K562 (cell line): ENCODE results near the gene OTULIN. TPM values are rescaled to one million over a fixed set of nuclear protein-coding genes. Genes with fewer than 3 reads are reported as not detected.

ENCODE experiments used
- ATAC-seq: fragments of 200-7000 bp; cut with Tn5 transposase; 3 replicates; pipeline ENCODE4 v1.9.1; 2020; ENCODE audit warnings: moderate library complexity
- BruUV-seq: library from RNA; stranded (reverse); fragments of 400-500 nt; replicated peaks from 2 replicates; lab custom pipeline; 2021; lab: Mats Ljungman, UMichigan
- CTCF ChIA-PET: fragments of 300-600 bp; formaldehyde crosslinking; extraction: SDS; loops from one replicate; lab custom pipeline; 2021; ENCODE audit warnings: low intra/inter-chr PET ratio; lab: Yijun Ruan, JAX
- POLR2A ChIA-PET: fragments of 300-600, 350-650 bp; sonication (Branson Sonifier 250); formaldehyde crosslinking; extraction: SDS; loops from one replicate; lab custom pipeline; 2021; ENCODE audit warnings: antibody characterized with exemption, inconsistent platforms; lab: Yijun Ruan, JAX
- DNase-seq, 4 experiments: peaks; one replicate each; pipeline versions ENCODE4 v3.0.0 to v3.0.0-alpha.2; 2011 to 2018; ENCODE audit warnings: low spot score in 3 of 4, mixed read lengths in 3 of 4; ENCODE audit errors: extremely low read depth in 1 of 4
- FAIRE-seq: peaks from 2 replicates; lab custom pipeline; 2011; peaks lifted over from hg19 to GRCh38; lab: Jason Lieb, UNC
- H2AFZ ChIP-seq: 2 replicates; pipeline ENCODE4 v1.6.0; 2011; ENCODE audit warnings: low read depth, low read length, control low read depth, inconsistent platforms
- H3K27ac ChIP-seq: fragments of 200-600 bp; 3 replicates; pipeline ENCODE4 v1.8.0; 2011; ENCODE audit warnings: low read depth, mild to moderate bottlenecking, control low read depth, inconsistent platforms, low read length, moderate library complexity, mixed read lengths; ENCODE audit errors: extremely low read depth
- H3K27me3 ChIP-seq, 2 experiments: fragments of 300-600 bp in 1 of 2; 2 replicates in 1 of 2; 3 replicates in 1 of 2; pipeline versions ENCODE4 v1.6.0 to v1.8.0; 2011; ENCODE audit warnings: inconsistent platforms in 2 of 2, low read length in 2 of 2, mild to moderate bottlenecking in 1 of 2, mixed read lengths in 1 of 2, moderate library complexity in 1 of 2; ENCODE audit not compliant: control insufficient read depth in 2 of 2, insufficient read depth in 2 of 2
- H3K36me3 ChIP-seq: fragments of 300-600 bp; 3 replicates; pipeline ENCODE4 v1.8.0; 2011; ENCODE audit warnings: mild to moderate bottlenecking, low read length, inconsistent platforms; ENCODE audit not compliant: control insufficient read depth, insufficient read depth
- H3K4me1 ChIP-seq, 2 experiments: fragments of 200-600 bp in 1 of 2; replicated peaks in 1 of 2; 2 replicates in 1 of 2; 3 replicates in 1 of 2; pipeline versions ENCODE4 v1.5.1 to v1.8.0; 2011; ENCODE audit warnings: inconsistent platforms in 2 of 2, low read length in 2 of 2, mild to moderate bottlenecking in 1 of 2, mixed read lengths in 1 of 2, moderate library complexity in 1 of 2; ENCODE audit not compliant: control insufficient read depth in 2 of 2, insufficient read depth in 2 of 2
- H3K4me2 ChIP-seq: 2 replicates; pipeline ENCODE4 v1.6.1; 2011; ENCODE audit warnings: low read length, control low read depth, inconsistent platforms, mixed read lengths; ENCODE audit not compliant: insufficient read depth
- H3K4me3 ChIP-seq: fragments of 200-600 bp; sonication (generic), shearing (Covaris generic); 2 replicates; pipeline ENCODE4 v1.5.1; 2016; ENCODE audit warnings: control low read depth, inconsistent platforms
- H3K79me2 ChIP-seq: fragments of 200-600 bp; 3 replicates; pipeline ENCODE4 v1.8.0; 2011; ENCODE audit warnings: low read length, inconsistent platforms; ENCODE audit not compliant: control insufficient read depth, insufficient read depth
- H3K9ac ChIP-seq, 2 experiments: 2 replicates each; pipeline versions ENCODE4 v1.6.0 to v1.6.1; 2011; ENCODE audit warnings: low read depth in 2 of 2, low read length in 2 of 2, control low read depth in 1 of 2, inconsistent platforms in 1 of 2, mild to moderate bottlenecking in 1 of 2, mixed read lengths in 1 of 2; ENCODE audit not compliant: insufficient read depth in 1 of 2
- H3K9me1 ChIP-seq: one replicate; pipeline ENCODE4 v1.6.0; 2011; ENCODE audit warnings: inconsistent platforms, mild to moderate bottlenecking, low read length, moderate library complexity; ENCODE audit not compliant: control insufficient read depth, insufficient read depth
- H3K9me3 ChIP-seq: replicated peaks from 2 replicates; pipeline ENCODE4 v1.5.1; 2011; ENCODE audit warnings: low read depth, low read length, inconsistent platforms; ENCODE audit not compliant: control insufficient read depth, insufficient read depth
- H4K20me1 ChIP-seq: replicated peaks from 2 replicates; pipeline ENCODE4 v1.6.1; 2011; ENCODE audit warnings: low read length, inconsistent platforms, mixed read lengths; ENCODE audit not compliant: control insufficient read depth, insufficient read depth
- BDP1 ChIP-seq: IDR thresholded peaks from 3 replicates; pipeline ENCODE4 v1.6.1; 2011; ENCODE audit not compliant: insufficient read length, insufficient read depth
- CBX1 ChIP-seq: sonication (generic); IDR thresholded peaks from 2 replicates; pipeline ENCODE4 v1.6.1; 2016; ENCODE audit warnings: antibody characterized with exemption, low read depth, mild to moderate bottlenecking
- CHCHD3 ChIP-seq: fragments of 250-450 bp; sonication (Bioruptor Pico); IDR thresholded peaks from 2 replicates; pipeline ENCODE4 v2.1.2; 2022; ENCODE audit warnings: mild to moderate bottlenecking
- DIDO1 ChIP-seq: fragments of 450-650 bp; IDR thresholded peaks from 2 replicates; pipeline ENCODE4 v1.6.1; 2016; ENCODE audit warnings: low read depth, missing biosample characterization, missing genetic modification characterization
- HSF4 ChIP-seq: fragments of 250-450 bp; sonication (Bioruptor Pico); IDR thresholded peaks from 2 replicates; pipeline ENCODE4 v2.1.2; 2022; ENCODE audit warnings: mild to moderate bottlenecking, moderate library complexity, borderline replicate concordance
- RHOXF2B ChIP-seq: fragments of 250-450 bp; sonication (Bioruptor Pico); conservative IDR thresholded peaks from 2 replicates; pipeline ENCODE4 v1.5.1; 2021
- ZSCAN32 ChIP-seq: fragments of 450-650 bp; formaldehyde crosslinking; IDR thresholded peaks from 2 replicates; pipeline ENCODE4 v1.4.0; 2020; ENCODE audit warnings: mild to moderate bottlenecking, moderate library complexity
- WGBS: fragments of 100-300 bp; shearing (Covaris generic); methylation state at CpG from one replicate; pipeline ENCODE4 v1.1.6; 2016; ENCODE audit warnings: low coverage, mixed read lengths; ENCODE audit not compliant: insufficient coverage; ENCODE audit errors: missing lambda C conversion rate; 5-methylcytosine and 5-hydroxymethylcytosine counted together
- in situ Hi-C: fragments of 300-500 bp; cut with MboI; formaldehyde crosslinking; loops from 4 replicates; pipeline ENCODE4 v1.15.0; 2018; ENCODE audit warnings: inconsistent platforms, mixed read lengths
- intact Hi-C: fragments of 100-400 bp; cut with micrococcal nuclease; formaldehyde crosslinking; loops from 2 replicates; pipeline ENCODE4 v1.14.2; 2022
- polyA plus RNA-seq, 8 experiments: library from polyadenylated mRNA; depleted of rRNA in 4 of 8; stranded (reverse) in 5 of 8; unstranded in 3 of 8; fragments of >200 nt; fragmentation: Nextera tagmentation in 2 of 8; fragmentation: Illumina TruSeq in 1 of 8; extraction: Ambion mirVana in 2 of 8; extraction: Trizol in 1 of 8; gene quantifications; 2 replicates each; pipeline versions ENCODE4 v1.2.1 to v1.2.3, GENCODE V29; 2011 to 2014; ENCODE audit warnings: inconsistent platforms in 1 of 8, missing spikeins in 1 of 8
- total RNA-seq, 7 experiments: library from RNA; depleted of rRNA in 6 of 7; stranded (reverse); fragments of >200 nt in 6 of 7; fragmentation: Illumina TruSeq in 2 of 7; extraction: Trizol in 2 of 7; gene quantifications; 2 replicates each; pipeline versions ENCODE4 v1.2.1 to v1.2.3, GENCODE V29; 2011 to 2021; ENCODE audit warnings: low replicate concordance in 1 of 7
- TF ChIP-seq, protein P1 (sequence below), 2 experiments: fragments of 250-450 bp in 1 of 2; fragments of 450-650 bp in 1 of 2; sonication (Bioruptor Pico) in 1 of 2; IDR thresholded peaks; 2 replicates each; pipeline versions ENCODE4 v1.6.1 to v1.8.0; 2016 to 2021; ENCODE audit warnings: mild to moderate bottlenecking in 2 of 2, moderate library complexity in 2 of 2, missing compliant biosample characterization in 1 of 2, missing genetic modification characterization in 1 of 2

Gene OTULIN
- total and polyA plus RNA-seq, 9 of the 15 experiments (the other 6 are each of a cell fraction or from before 2014, with no cell fraction given), result 3.3 to 33.6 (median 20.1) TPM

DNA sequence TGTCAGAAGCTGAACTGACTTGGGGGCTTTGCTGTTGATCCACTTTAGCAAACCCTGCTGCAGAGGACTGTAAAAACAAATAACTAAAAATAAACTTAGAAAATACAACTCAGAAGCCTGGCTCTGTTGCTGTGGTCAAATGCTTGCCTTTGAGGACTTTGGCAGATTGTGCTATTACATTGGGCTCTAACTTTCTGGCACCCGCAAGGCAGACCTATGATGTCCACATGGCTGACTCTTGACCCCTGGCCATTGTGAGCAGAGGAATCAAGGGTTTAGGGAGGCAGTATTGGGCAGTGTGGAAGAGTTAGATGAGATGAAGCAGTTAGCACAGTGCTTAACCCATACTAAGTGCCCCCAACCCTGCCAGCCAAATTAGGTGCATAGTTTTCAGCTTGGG, 34.0 kb downstream of the OTULIN start:
- WGBS, result 100% methylated on average over 1 of the region's 1 CpG
- FAIRE-seq, result no peak
- Histone ChIP-seq H3K27ac (no peak overlapping the region), H3K4me3 (no peak overlapping the region), H3K9me3 (no peaks in the 10 kb centered on the region), H3K4me2 (no peak overlapping the region), H3K36me3 (peaks cover 90% of the 10 kb centered on the region), H4K20me1 (no peaks in the 10 kb centered on the region), H3K4me1 (peaks cover 7 to 38% of the 10 kb centered on the region in 2 experiments; a peak in 4 of 5 replicates), H2AFZ (no peak overlapping the region), H3K79me2 (0 out of 3 replicates have a peak, but pooled peaks cover 6% of the 10 kb centered on the region), H3K9ac (no peak overlapping the region), H3K27me3 (no peaks in the 10 kb centered on the region), H3K9me1 (peaks cover 3% of the 10 kb centered on the region)
- no peak for ATAC-seq
- TF ChIP-seq CBX1 (no peak), HSF4 (CRISPR knock-in tag) (no peak), CHCHD3 (CRISPR knock-in tag) (no peak), DIDO1 (no peak), BDP1 (no peak), RHOXF2B (CRISPR knock-in tag) (no peak), ZSCAN32 (no peak)
- TF ChIP-seq, protein P1, sequence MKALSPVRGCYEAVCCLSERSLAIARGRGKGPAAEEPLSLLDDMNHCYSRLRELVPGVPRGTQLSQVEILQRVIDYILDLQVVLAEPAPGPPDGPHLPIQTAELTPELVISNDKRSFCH (CRISPR knock-in tag; IDR thresholded peaks at IDR 0.05), result no peak
- TF ChIP-seq, protein P1 (tag; IDR thresholded peaks at IDR 0.05), result no peak
- in situ Hi-C loops (no loop called here), intact Hi-C loops (no loop called here)
- ChIA-PET CTCF (no interaction called here), POLR2A (no interaction called here)
- no TSS peak for BruUV-seq
- no peak for DNase-seq
